Activated CD8-positive, alpha-beta memory T cell treated with anti-CD3 and anti-CD28 coated beads, Interleukin-2, amount 50 U/mL, for 48 hours (primary cell): ENCODE results near the gene CCDC92.

Experiments used
- DNase-seq: peaks from one replicate; pipeline ENCODE4 v3.0.0-alpha.2; 2020

Gene CCDC92

DNA sequence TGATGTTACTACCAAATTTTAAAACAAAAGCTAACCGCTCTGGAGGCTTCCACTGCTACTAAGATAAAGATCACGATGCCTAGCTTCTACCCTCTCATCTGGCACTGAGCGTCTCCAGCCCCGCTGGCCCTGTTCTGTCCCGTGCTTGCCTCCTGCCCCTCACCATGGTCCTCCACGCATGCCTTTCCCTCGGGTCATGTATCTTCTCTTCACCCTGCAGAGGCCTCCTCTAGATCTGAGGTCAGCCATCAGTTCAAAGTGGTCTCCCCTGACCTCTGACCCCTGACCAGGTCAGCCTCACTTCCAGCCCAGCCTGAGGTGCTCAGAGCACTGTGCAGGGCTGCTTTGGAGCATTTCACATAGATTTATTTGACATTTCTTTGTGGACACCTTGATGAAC is 28.7 kb upstream of the CCDC92 start:
- DNase-seq: no peak

GRCh38 chr12:124000111-124000510 is 27.5 kb upstream of the CCDC92 start:
- DNase-seq: no peak

DNA sequence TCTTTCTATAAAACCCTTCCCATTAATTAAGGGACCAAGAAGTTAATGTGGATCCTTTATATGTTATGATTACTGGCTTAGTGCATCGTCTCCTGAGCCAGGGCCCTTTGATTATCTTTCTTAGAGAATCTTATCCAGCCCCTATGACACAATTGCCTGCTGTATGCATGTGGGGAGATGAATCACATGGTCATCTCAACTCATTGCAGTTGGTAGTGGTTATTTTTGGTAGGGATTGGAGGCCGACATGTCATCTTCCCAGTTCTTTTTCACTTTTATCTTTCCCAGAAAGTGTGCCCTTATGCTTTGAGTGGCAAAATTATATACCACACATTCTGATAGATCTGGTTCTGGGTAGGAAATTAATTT is 26.3 kb upstream of the CCDC92 start:
- no peak for DNase-seq

GRCh38 chr12:123998344-123998990 is 25.8 kb upstream of the CCDC92 start:
- DNase-seq: no peak

DNA sequence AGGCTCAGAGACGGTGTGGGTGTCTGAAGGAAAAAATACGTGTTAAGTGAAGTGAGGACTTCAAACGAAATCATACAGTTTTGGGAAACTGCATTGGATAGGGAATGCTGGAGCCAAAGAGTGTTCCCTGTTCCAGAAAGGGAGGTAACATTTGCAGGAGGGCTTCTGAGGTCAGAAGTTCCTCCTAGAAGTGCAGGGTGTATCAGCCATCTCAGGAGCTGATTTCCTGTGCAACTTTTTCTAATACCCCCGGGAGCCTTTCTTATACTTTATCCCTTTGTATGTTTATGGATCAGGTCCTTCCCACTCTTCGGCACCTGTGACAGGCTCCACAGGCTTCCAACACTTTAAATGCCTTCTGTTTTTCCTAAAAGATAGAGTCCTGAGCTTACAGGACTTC is 25.3 kb upstream of the CCDC92 start:
- no peak for DNase-seq

DNA sequence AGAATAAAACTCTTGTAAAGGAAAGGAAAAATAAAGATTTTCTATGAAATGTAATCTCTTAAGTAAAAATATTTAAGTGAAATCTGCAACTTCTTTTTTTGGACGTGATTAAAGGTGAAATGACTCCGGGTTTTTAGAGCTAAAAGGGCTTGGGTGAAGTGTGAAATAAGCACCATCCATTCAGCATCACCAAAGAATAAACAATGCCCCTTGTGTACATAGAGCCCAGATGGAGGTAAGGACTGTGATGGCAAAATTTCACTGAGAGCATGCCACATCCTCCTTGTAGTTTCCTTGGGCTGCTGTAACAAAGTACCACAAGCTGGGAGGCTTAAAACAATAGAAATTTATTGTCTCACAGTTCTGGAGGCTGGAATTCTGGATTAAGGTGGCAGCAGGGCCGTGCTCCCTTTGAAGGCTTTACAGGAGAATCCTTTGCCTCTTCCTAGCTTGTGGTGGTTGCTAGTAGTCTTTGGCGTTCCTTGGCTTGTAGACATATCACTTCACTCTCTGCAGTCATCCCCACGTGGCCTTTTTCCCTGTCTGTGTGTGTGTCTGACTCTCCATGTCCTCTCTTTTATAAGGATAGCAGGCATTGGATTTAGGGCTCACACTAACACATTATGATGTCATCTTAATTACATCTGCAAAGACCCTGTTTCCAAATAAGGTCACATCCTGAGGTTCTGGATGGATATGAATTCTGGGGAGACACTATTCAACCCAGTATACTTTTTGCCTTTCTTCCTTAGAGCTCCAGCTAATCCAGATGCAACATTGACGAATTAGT is 24.6 kb upstream of the CCDC92 start:
- no peak for DNase-seq

GRCh38 chr12:123996581-123996980 is 23.9 kb upstream of the CCDC92 start:
- no peak for DNase-seq

- DNase-seq: no peak
These were observed 22.6 kb upstream of the CCDC92 start for GRCh38 chr12:123995023-123995748.

DNA sequence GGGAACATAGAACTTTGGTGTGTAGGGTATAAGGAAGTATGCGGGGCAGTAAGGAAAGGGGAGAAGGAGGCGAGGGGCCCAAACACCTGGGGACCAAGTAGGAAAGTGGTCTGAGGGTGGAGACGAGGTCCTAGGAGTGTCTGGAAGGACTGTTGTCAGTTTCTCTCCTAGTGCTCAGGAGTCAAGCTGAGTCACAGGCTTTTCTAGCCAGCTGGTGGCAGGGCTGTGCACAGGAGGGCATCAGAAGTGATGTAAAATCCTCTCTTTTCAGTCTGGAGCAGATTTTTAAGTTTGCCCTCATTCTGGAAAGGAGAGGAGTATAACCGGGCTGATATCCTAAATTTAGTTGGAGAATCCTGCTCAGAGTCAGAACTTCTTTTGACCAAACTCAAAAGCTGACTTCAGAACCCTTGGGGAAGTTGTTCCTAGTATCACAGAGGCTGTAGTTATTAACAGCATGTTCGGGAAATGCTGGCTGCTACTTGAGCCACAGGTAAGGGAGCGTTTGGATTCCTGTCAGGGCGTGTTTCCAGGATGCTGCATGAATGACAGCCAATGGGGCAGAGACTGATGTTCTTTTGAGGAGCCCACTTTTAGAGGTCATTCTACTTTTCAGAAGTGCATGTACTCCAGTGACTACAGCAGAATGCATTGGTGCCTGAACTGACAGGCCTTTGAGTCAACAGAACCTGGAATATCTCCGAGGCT is 19.6 kb upstream of the CCDC92 start:
- no peak for DNase-seq

- DNase-seq: no peak
These were observed 18.8 kb upstream of the CCDC92 start for GRCh38 chr12:123991372-123991951.

DNA sequence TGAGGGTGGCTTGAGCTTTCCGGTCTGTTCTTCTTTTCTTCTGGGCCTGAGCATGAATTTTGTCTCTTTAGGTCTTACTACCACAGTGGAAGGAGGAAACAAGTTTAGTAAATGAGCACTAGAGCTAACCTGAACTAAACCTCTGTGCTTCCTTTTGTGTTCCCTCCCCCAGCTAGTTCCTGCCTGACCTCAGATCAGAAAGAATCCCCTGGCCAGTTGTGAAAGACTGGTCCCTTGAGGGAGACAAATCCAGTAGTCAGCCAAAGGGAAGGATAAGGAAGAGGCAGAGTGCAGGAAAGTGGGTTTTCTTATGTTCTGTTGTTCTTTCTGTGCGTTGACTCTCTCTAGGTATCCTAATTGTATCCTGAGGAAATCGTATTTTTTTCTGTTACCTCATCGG is 17.9 kb upstream of the CCDC92 start:
- no peak for DNase-seq

DNA sequence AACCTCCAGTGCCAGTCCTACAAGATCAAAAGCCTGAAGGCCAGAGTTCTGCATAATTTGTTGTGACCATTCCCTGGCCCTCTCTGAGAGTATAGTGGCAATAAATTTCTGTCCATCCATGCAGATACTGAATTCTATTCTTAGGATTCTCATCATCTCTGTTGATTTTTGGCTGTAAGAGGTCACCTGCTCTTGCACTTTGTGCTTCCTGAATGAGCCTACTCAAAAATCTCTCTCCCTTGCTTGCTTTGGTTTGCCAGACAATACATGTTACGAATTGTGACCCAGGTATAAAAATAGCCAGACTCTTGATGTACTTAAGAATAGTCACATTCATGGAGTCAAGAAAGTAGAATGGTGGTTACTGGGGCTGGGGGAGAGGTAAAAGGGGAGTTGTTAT is 17.1 kb upstream of the CCDC92 start:
- no peak for DNase-seq

DNA sequence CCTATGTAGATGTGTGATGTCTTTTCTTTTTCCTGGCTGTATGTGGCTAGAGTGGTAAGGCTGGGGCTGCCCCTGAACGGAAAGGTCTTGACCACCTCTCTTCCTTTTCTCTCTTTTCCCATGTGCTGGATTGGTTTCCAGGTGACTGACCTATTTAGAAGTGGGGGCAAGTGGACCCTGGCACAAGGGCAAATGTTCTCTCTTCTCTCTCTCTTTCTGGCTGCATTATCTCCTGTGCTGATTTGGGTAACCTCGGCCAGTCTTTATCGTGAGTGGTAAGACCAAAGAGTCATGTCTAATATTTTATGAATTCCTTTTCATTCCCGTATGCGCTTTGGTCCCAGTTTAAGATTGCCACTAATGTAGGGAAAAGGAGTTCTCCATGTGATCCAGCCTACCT is 16.5 kb upstream of the CCDC92 start:
- no peak for DNase-seq

DNA sequence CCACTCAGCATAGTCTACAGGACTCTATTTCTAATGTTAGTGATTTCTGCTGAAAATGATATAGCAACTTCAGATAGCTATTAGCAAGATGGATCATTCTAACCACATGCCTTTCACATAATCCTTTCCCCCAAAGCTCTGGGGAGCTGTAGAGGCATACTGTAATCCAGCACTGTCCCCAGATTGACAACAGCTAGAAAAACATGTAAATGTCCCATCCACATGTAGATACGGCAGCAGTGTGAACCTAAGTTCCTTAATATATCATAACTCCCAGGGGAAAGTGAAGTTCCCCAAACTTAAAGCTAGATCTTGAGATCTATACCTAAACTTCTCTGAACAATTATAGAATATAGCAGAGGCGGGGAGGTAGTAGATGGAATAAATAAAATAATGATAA is 14.4 kb upstream of the CCDC92 start:
- DNase-seq: no peak

DNA sequence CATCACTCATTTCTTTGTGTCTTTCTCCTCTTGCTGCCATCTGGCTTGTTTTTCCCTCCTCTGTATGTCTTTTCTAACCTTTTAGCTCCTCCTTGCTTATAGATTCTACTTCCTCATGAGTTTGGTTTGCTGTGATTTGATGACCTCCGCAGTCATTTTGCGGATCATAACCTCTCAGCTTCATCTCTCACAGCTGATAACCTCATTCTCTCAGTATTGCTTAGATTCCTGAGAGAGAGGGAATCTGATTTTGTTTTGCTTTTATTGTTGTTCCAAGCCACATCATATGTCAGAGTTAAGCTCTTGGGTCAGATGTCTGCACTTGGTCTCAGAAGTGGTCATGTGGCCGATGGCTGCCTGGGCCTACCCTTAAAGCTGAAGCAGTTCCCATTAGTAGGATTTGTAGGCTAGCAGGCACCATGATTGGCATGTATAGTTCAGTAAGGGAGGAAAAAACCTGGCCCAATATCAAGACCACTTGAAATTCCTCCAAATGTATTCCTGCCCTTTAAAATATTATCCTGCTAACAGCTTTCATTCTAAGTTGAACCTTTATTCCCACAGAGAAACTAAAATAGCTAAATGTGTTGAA is 13.8 kb upstream of the CCDC92 start:
- DNase-seq: no peak

GRCh38 chr12:123984903-123985302 is 12.3 kb upstream of the CCDC92 start:
- DNase-seq: no peak

GRCh38 chr12:123983822-123984485 is 11.3 kb upstream of the CCDC92 start:
- no peak for DNase-seq

DNA sequence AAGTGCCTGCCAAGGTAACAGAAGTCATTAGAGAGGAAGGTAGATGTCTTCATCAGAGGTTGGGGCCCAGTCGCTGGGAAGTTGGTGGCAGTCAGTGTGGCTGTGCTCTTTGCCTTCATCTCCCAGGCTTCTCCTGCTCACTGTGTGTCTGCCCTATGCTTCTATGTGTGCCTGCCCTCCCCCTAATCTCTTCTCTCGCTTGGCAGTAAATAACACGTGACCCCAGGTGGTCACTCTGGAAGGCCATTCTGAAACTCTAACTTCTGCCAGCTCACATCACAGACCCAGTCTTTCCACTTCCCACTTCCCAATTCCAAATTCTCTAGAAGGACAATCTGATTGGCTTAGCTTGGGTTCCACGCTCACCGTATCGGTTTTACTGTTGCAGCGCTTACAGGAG is 9.6 kb upstream of the CCDC92 start:
- DNase-seq: no peak

GRCh38 chr12:123979566-123979965 is 6.9 kb upstream of the CCDC92 start:
- DNase-seq: no peak

- DNase-seq: no peak
These were observed 3.7 kb upstream of the CCDC92 start for GRCh38 chr12:123976227-123976826.

DNA sequence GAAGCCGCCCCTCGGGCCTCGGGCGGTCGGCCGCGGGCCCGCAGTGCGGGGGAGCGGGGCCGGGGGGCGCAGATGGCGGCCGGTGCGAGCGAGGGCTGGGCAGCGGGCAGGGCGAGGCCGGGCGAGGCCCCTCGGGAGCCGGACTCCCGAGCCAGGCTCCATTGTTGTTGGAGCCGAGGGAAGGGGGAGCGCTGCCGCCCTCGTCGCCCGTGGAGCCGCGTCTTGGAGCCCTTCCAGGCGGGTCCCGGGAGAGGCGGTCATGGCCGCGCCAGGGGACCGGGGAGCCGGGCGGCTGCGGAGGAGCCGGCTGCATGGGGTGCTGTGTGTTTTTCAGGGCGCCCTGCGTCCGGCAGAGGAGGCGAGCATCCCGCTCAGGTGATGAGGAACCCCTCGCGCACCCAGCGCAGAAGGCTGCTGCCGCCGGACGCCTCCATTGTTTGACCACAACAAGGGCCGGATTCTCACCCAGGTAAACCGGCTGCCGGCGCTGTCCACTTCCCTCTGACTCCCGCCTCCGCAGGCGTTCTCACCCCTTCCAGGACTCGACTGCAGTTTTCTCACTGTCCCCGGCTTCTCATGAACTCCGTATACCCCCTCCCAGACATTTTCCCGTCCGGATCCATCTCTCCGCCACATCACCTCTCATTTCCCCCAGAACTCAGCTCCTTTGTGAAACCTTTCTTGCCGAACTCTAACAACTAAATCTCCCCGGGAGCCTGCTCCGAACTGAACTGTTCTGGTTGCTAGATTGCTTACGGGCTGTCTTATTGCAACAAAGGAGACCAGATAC is 1.1 kb upstream of the CCDC92 start:
- DNase-seq: peak; percentile 62
